GM23248 (cell line): ENCODE measurements around the gene MYNN. TPM values are rescaled to one million over a fixed set of nuclear protein-coding genes. Genes with fewer than 3 reads are reported as not detected.
A peak's percentile ranks its signal among the peaks of the same experiment; 100 is the strongest.

Experiments
- DNase-seq: peaks from one replicate; pipeline ENCODE4 v3.0.0-alpha.2; 2015
- H2AFZ ChIP-seq: fragments of 200-600 bp; sonication (generic); 2 replicates; pipeline ENCODE4 v1.6.1; 2016; ENCODE audit warnings: antibody characterized with exemption
- H3F3A ChIP-seq: fragments of 200-600 bp; sonication (generic); 2 replicates; pipeline ENCODE4 v1.6.1; 2016; ENCODE audit warnings: mild to moderate bottlenecking, antibody characterized with exemption, mixed run types; ENCODE audit not compliant: insufficient read depth
- H3K27ac ChIP-seq: fragments of 200-600 bp; sonication (generic); 2 replicates; pipeline ENCODE4 v1.5.1; 2016; ENCODE audit warnings: mild to moderate bottlenecking
- H3K27me3 ChIP-seq: fragments of 200-600 bp; sonication (generic); replicated peaks from 2 replicates; pipeline ENCODE4 v1.6.1; 2016; ENCODE audit warnings: mild to moderate bottlenecking; ENCODE audit not compliant: insufficient read depth
- H3K36me3 ChIP-seq: fragments of 200-600 bp; sonication (generic); 2 replicates; pipeline ENCODE4 v1.6.1; 2016; ENCODE audit warnings: low read depth, mild to moderate bottlenecking
- H3K4me1 ChIP-seq: fragments of 200-600 bp; sonication (generic); 2 replicates; pipeline ENCODE4 v1.6.1; 2016; ENCODE audit warnings: mild to moderate bottlenecking; ENCODE audit not compliant: insufficient read depth
- H3K4me2 ChIP-seq: fragments of 200-600 bp; sonication (generic); one replicate; pipeline ENCODE4 v1.6.1; 2016; ENCODE audit warnings: mild to moderate bottlenecking; ENCODE audit not compliant: unreplicated experiment
- H3K4me3 ChIP-seq: fragments of 200-600 bp; sonication (generic); 2 replicates; pipeline ENCODE4 v1.5.1; 2016; ENCODE audit warnings: mild to moderate bottlenecking
- H3K79me2 ChIP-seq: fragments of 200-600 bp; sonication (generic); 2 replicates; pipeline ENCODE4 v1.6.1; 2016; ENCODE audit warnings: mild to moderate bottlenecking; ENCODE audit not compliant: insufficient read depth
- H3K9ac ChIP-seq: fragments of 200-600 bp; sonication (generic); 2 replicates; pipeline ENCODE4 v1.6.1; 2016; ENCODE audit warnings: mild to moderate bottlenecking
- H3K9me2 ChIP-seq: fragments of 200-600 bp; sonication (generic); 2 replicates; pipeline ENCODE4 v1.6.1; 2016; ENCODE audit warnings: mixed run types, mild to moderate bottlenecking, moderate library complexity; ENCODE audit not compliant: insufficient read depth
- H3K9me3 ChIP-seq: fragments of 200-600 bp; sonication (generic); one replicate; pipeline ENCODE4 v1.6.1; 2017; ENCODE audit warnings: low read depth
- H4K20me1 ChIP-seq: fragments of 200-600 bp; sonication (generic); 2 replicates; pipeline ENCODE4 v1.6.0; 2016; ENCODE audit not compliant: insufficient read depth
- EZH2 ChIP-seq: fragments of 200-600 bp; sonication (generic); IDR thresholded peaks from 2 replicates; pipeline ENCODE4 v1.6.1; 2018; ENCODE audit warnings: antibody characterized with exemption, mild to moderate bottlenecking; ENCODE audit not compliant: insufficient read depth, poor library complexity, severe bottlenecking
- EZH2phosphoT487 ChIP-seq: fragments of 200-600 bp; sonication (generic); IDR thresholded peaks from 2 replicates; pipeline ENCODE4 v1.6.1; 2018; ENCODE audit warnings: antibody characterized with exemption, moderate library complexity, mild to moderate bottlenecking, low read depth; ENCODE audit not compliant: insufficient read depth
- WGBS, 2 experiments: methylation state at CpG; one replicate each; pipeline ENCODE4 v1.1.6; 2015 to 2017; ENCODE audit warnings: low lambda C conversion rate in 2 of 2, low coverage in 1 of 2; ENCODE audit errors: missing lambda C conversion rate in 2 of 2; 5-methylcytosine and 5-hydroxymethylcytosine counted together
- in situ Hi-C: fragments of 300-500 bp; cut with MboI; formaldehyde crosslinking; loops from 2 replicates; pipeline ENCODE4 v1.15.0; 2020
- polyA plus RNA-seq: library from polyadenylated mRNA; unstranded; fragments of >200 nt; fragmentation: Nextera tagmentation; extraction: Ambion mirVana; gene quantifications from 2 replicates; pipeline ENCODE4 v1.2.1, GENCODE V29; 2016
- total RNA-seq: library from RNA; depleted of rRNA; stranded (reverse); fragments of >200 nt; shearing (Covaris generic); gene quantifications from 2 replicates; pipeline ENCODE4 v1.2.3, GENCODE V29; 2014

MYNN gene
- total and polyA plus RNA-seq, 2 experiments from 2014 or later: 14.4 to 18.4 TPM

DNA sequence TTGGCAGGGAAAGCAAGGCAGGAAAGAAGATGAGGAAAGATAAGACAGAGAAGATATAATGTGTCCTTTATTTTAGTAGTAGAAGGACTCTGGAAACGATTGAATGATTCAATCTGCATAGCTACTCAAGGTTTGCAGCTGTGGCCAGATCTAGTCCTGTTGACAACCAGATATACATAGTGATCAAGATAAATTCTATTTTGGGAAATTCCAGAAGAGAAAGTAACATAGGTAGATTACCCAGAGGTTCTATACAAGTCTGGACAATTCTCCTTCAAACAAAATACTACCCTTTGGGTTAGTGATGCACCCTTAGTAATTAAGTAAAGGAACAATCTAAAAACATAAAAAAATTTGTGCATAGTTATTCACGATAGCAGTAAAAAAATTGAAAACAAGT lies 17.7 kb upstream of the MYNN start:
- no peaks in the 10 kb centered on the region for H3K9me3 ChIP-seq
- H2AFZ ChIP-seq: no peak overlapping the region
- no peaks in the 10 kb centered on the region for H3K9me2 ChIP-seq
- TF ChIP-seq EZH2phosphoT487 (no peak), EZH2 (no peak)
- no peak overlapping the region for H3K4me2 ChIP-seq
- peaks cover 14% of the 10 kb centered on the region for H3K4me1 ChIP-seq
- in situ Hi-C loops: no loop called here
- WGBS, 2 experiments: 51 to 61% methylated on average over 2 of the region's 2 CpGs
- peaks cover 14% of the 10 kb centered on the region for H3F3A ChIP-seq
- DNase-seq: no peak
- no peaks in the 10 kb centered on the region for H3K36me3 ChIP-seq
- H3K27ac ChIP-seq: no peak overlapping the region
- H4K20me1 ChIP-seq: no peaks in the 10 kb centered on the region
- no peak overlapping the region for H3K9ac ChIP-seq
- no peaks in the 10 kb centered on the region for H3K79me2 ChIP-seq
- no peak overlapping the region for H3K4me3 ChIP-seq
- H3K27me3 ChIP-seq: peaks cover 10% of the 10 kb centered on the region; the same call in 1 of the 2 replicates

DNA sequence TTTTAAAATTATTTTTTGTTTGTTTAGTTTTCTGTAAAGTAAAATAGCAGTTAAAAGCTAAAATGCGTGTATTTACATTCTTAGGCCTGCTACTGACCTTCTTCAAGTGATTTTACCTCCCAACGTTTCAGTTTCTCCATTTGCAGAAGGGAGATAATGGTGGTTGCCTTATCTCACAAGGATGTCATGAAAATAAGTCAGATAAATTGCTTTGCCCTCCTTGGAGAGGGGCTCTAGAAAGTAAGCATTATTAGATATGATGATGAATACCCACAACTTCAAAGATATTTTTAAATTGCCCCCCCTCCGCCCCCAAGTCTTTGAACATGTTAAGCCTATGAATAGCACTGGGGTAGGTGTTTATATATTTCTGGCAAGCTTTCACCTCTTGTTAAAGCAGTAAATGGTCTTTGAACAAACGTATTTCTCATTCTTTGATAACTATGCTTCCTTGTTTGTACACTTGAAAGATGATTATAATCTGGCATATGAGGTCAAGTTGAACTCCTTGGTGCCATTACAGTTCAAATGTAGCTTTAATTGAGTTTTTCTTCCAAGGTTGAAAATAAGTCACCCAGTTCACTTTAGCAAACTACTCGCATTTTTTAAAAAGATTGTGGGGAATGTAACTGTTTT lies 14.7 kb upstream of the MYNN start:
- Histone ChIP-seq H3K4me2 (no peak overlapping the region), H3K27me3 (no peaks in the 10 kb centered on the region), H2AFZ (no peak overlapping the region), H3K4me3 (no peak overlapping the region), H3K27ac (no peak overlapping the region), H3K79me2 (no peaks in the 10 kb centered on the region), H3K9ac (no peak overlapping the region), H3K9me3 (no peaks in the 10 kb centered on the region), H3K4me1 (peaks cover 14% of the 10 kb centered on the region), H3F3A (peaks cover 19% of the 10 kb centered on the region), H4K20me1 (no peaks in the 10 kb centered on the region), H3K36me3 (no peaks in the 10 kb centered on the region), H3K9me2 (no peaks in the 10 kb centered on the region)
- TF ChIP-seq EZH2 (no peak), EZH2phosphoT487 (no peak)
- DNase-seq: no peak
- 82 to 85% methylated on average over 5 of the region's 5 CpGs for WGBS, 2 experiments
- in situ Hi-C loops: no loop called here

DNA sequence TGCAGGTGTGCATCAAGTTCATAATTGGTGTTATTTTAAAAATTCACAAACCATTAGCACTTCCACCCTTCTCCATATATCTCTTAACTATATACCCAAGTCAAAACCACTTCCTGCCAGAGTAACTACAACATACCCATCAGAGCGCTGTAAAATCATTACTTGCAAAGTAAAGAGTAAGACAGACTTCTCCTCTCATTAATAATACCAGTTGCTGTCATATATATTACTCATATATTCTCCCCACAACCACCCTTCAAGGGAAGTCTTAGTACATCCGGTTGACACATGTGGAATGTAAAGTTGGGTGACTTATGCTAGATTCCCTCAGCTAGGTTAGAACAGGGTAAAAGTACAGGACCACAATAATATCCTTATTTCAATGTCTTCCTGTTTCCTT lies 13.9 kb upstream of the MYNN start:
- H2AFZ ChIP-seq: peak overlapping the region; percentile 51
- H3K4me1 ChIP-seq: peaks cover 14% of the 10 kb centered on the region
- peak overlapping the region; percentile 24 for H3K4me2 ChIP-seq
- H3K9me2 ChIP-seq: no peaks in the 10 kb centered on the region
- H3K79me2 ChIP-seq: no peaks in the 10 kb centered on the region
- in situ Hi-C loops: no loop called here
- no peaks in the 10 kb centered on the region for H3K27me3 ChIP-seq
- no peaks in the 10 kb centered on the region for H3K36me3 ChIP-seq
- H3K27ac ChIP-seq: peak overlapping the region; percentile 3; the same call in 1 of the 2 replicates
- DNase-seq: peak; percentile 76
- H3K9me3 ChIP-seq: no peaks in the 10 kb centered on the region
- peaks cover 22% of the 10 kb centered on the region for H3F3A ChIP-seq
- TF ChIP-seq EZH2: no peak
- no peak for TF ChIP-seq EZH2phosphoT487
- 29 to 37% methylated on average over 2 of the region's 2 CpGs for WGBS, 2 experiments
- no peak overlapping the region; the same call in 1 of the 2 replicates for H3K4me3 ChIP-seq
- no peak overlapping the region for H3K9ac ChIP-seq
- H4K20me1 ChIP-seq: no peaks in the 10 kb centered on the region

DNA sequence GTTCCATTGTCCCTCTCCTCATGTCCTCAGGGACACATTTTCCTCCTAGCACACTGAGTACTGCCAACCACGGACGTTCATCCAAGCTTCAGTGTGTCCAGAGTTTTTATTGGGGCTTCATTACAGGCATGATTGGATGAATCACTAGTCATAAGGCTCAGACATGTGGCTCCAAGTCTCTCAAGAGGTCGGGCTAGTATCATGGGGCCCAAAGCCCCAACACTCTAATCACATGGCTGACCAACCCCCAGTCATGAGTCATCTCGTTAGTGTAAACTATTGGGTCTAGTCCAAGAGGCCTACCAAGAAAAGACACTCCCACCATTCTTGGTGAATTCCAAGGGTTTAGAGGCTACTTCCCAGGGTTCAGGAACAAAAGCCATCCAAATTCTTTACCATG lies 12.7 kb upstream of the MYNN start:
- no peak overlapping the region for H2AFZ ChIP-seq
- no peaks in the 10 kb centered on the region for H3K27me3 ChIP-seq
- H3K4me2 ChIP-seq: no peak overlapping the region
- H3K9ac ChIP-seq: no peak overlapping the region
- no peak overlapping the region for H3K27ac ChIP-seq
- DNase-seq: peak; percentile 64
- TF ChIP-seq EZH2 (no peak), EZH2phosphoT487 (no peak)
- H3K4me1 ChIP-seq: peaks cover 14% of the 10 kb centered on the region
- in situ Hi-C loops: no loop called here
- H3K36me3 ChIP-seq: no peaks in the 10 kb centered on the region
- H4K20me1 ChIP-seq: no peaks in the 10 kb centered on the region
- H3K4me3 ChIP-seq: no peak overlapping the region
- peaks cover 26% of the 10 kb centered on the region for H3F3A ChIP-seq
- no peaks in the 10 kb centered on the region for H3K9me3 ChIP-seq
- no peaks in the 10 kb centered on the region for H3K79me2 ChIP-seq
- no peaks in the 10 kb centered on the region for H3K9me2 ChIP-seq
- WGBS, 2 experiments: 7 to 13% methylated on average over 4 of the region's 4 CpGs
